Stimulated activated naive CD8-positive, alpha-beta T cell treated with anti-CD3 and anti-CD28 coated beads, Interleukin-15, amount 100 ng/mL, for 72 hours (primary cell): ENCODE results near the gene KTI12.
"Not testable (repeated sequence)": the region's sequence is repeated elsewhere in the genome, so short reads cannot be mapped to it uniquely, and the experiment has no call there.

ENCODE experiments used
- ATAC-seq: fragments of 150-1000 bp; cut with Tn5 transposase; 2 replicates; pipeline ENCODE4 v1.10.0; 2021; ENCODE audit warnings: mild to moderate bottlenecking, moderate library complexity
- DNase-seq, 2 donors: peaks; one replicate each; pipeline ENCODE4 v3.0.0; 2021 to 2022
- H3K27ac Mint-ChIP-seq, 2 donors: one replicate each; pipeline ENCODE4 v1.8.0; 2022; ENCODE audit warnings: mild to moderate bottlenecking in 2 of 2, mixed read lengths in 2 of 2, moderate library complexity in 2 of 2
- H3K27me3 Mint-ChIP-seq: one replicate; pipeline ENCODE4 v1.8.0; 2022; ENCODE audit warnings: mixed read lengths
- H3K4me1 Mint-ChIP-seq: one replicate; pipeline ENCODE4 v1.8.0; 2022; ENCODE audit warnings: mild to moderate bottlenecking, mixed read lengths
- H3K4me3 Mint-ChIP-seq, 2 donors: one replicate each; pipeline ENCODE4 v1.8.0; 2022; ENCODE audit warnings: mild to moderate bottlenecking in 2 of 2, mixed read lengths in 2 of 2, moderate library complexity in 1 of 2
- H3K9me3 Mint-ChIP-seq, 2 donors: one replicate each; pipeline ENCODE4 v1.8.0; 2022; ENCODE audit warnings: mixed read lengths in 2 of 2

The KTI12 gene

DNA sequence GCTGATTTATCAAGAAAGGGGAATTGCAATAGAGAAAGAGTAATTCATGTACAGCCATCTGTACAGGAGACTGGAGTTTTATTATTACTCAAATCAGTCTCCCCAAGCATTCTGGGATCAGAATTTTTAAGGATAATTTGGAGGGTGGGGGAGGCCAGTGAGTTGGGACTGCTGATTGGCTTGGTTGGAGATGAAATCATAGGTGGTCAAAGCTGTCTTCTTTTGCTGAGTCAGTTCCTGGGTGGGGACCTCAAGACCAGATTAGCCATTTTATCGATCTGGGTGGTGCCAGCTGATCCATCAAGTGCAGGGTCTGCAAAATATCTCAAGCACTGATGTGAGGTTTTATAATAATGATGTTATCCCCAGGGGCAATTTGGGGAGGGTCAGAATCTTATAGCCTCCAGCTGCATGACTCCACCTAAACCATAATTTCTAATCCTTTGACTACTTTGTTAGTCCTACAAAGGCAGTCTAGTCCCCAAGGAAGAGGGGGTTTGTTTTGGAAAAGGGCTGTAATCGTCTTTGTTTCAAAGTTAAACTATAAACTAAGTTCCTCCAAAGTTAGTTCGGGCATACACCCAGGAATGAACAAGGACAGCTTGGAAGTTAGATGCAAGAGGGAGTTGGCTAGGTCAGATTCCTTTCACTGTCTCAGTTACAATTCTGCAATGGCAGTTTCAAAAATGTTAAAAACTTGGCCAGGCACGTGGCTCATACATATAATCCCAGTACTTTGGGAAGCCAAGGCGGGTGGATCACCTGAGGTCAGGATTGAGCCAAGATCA lies 26.2 kb downstream of the KTI12 start:
- no peak overlapping the region for H3K4me3 Mint-ChIP-seq
- H3K4me1 Mint-ChIP-seq, result no peaks in the 10 kb centered on the region
- DNase-seq, result no peak
- H3K27me3 Mint-ChIP-seq, result peaks cover 31% of the 10 kb centered on the region
- H3K27ac Mint-ChIP-seq, result no peak overlapping the region
- ATAC-seq, result no peak
- H3K9me3 Mint-ChIP-seq, result no peaks in the 10 kb centered on the region

DNA sequence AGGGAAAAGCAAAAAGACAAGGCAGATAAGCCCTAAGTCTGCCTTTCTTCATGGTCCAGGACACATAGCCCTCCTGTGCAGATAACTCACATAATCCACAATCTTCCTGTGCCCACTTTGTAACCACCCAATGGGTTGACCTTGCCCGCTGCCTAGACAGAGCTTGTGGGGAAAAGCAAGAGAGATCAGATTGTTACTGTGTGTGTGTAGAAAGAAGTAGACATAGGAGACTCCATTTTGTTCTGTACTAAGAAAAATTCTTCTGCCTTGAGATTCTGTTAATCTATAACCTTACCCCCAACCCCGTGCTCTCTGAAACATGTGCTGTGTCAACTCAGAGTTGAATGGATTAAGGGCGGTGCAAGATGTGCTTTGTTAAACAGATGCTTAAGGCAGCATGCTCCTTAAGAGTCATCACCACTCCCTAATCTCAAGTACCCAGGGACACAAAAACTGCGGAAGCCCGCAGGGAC lies 27.5 kb downstream of the KTI12 start:
- H3K4me3 Mint-ChIP-seq, result not testable (repeated sequence)

DNA sequence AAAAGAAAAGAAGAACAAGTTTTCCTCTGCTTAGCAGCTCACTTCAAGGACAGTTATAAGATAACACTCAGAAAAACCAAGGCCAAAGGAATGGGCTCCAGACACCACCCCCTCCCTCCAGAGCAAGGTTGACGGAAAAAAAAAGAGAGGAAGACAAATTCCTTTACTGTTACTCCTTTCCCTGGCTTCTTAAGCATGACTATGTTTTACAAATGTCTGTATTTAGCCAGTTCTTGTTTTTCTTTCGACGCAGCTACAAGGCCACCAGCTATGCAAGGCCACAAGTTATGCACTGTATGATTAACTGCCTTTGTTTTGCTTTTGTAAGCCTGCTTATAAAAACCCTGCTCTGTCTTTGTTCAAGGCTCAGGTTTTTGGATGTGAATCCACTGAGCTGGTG lies 28.1 kb downstream of the KTI12 start:
- H3K4me3 Mint-ChIP-seq, H3K9me3 Mint-ChIP-seq, DNase-seq, H3K4me1 Mint-ChIP-seq, H3K27ac Mint-ChIP-seq, ATAC-seq: not testable (repeated sequence)
- H3K27me3 Mint-ChIP-seq, result peaks cover 31% of the 10 kb centered on the region

More for the DNA sequence above, 27.5 kb downstream of the KTI12 start:
- not testable (repeated sequence) for DNase-seq, H3K4me1 Mint-ChIP-seq, H3K27ac Mint-ChIP-seq, ATAC-seq, H3K9me3 Mint-ChIP-seq
- H3K27me3 Mint-ChIP-seq, result peaks cover 31% of the 10 kb centered on the region

DNA sequence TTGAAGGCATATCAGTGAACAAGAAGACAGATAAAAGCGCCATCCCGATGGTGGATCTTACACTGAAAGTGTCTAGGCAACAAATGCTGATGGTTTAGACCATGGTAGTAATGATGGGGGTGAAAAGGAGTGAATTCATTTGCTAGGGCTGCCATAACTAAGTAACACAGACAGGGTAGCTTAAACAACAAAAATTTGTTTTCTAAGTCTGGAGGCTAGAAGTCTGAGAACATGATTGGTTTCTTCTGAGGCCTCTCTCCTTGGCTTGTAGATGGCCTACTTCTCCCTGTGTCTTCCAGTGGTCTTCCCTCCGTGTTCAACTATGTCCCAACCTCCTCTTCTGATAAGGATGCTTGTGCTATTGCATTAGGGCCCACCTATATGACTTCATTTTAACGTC lies 29.7 kb downstream of the KTI12 start:
- DNase-seq, result no peak
- Mint-ChIP-seq H3K4me1 (no peaks in the 10 kb centered on the region), H3K27ac (no peak overlapping the region), H3K27me3 (peaks cover 31% of the 10 kb centered on the region), H3K9me3 (no peaks in the 10 kb centered on the region), H3K4me3 (no peak overlapping the region)
- ATAC-seq, result no peak

DNA sequence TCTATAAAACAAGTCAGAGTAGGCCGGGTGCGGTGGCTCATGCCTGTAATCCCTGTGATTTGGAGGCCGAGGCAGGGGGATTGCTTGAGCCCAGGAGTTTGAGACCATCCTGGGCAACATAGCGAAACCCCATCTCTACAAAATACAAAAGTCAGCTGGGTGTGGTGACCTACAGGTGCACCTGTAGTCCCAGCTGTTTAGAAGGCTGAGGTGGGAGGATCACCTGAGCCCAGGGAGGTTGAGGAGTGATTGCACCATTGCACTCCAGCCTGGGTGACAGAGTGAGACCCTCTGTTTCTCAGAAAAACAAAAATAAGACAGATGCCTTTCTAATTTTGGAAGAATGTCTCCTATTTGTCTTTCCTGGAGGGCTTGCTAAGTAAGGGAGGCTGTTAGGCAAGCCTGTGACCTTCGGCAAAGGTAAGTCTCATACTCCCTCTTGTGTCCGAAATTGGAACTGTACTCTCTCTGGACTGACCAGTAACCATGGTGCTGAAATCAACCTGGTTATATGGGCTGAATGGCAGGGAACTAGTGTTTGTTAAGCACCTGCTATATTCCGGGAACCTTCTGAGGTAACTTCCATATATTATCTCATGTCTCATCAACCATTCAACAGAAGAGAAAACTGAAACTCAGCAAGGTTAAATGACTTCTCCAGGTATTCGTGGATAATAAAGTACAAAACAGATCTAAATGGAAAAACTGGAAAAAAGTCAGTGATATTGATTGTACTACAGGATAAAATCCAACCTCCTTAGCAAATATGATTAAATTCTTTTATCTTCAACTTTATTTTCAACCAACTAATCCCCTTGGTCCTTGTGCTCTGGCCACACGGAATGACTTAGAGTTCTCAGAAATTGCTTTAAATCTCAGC lies 31.3 kb downstream of the KTI12 start:
- Mint-ChIP-seq H3K27me3 (peaks cover 23% of the 10 kb centered on the region), H3K9me3 (no peaks in the 10 kb centered on the region), H3K27ac (no peak overlapping the region), H3K4me1 (no peaks in the 10 kb centered on the region), H3K4me3 (no peak overlapping the region)
- peak; percentile 48 to 70 for DNase-seq
- peak; percentile 91 for ATAC-seq

DNA sequence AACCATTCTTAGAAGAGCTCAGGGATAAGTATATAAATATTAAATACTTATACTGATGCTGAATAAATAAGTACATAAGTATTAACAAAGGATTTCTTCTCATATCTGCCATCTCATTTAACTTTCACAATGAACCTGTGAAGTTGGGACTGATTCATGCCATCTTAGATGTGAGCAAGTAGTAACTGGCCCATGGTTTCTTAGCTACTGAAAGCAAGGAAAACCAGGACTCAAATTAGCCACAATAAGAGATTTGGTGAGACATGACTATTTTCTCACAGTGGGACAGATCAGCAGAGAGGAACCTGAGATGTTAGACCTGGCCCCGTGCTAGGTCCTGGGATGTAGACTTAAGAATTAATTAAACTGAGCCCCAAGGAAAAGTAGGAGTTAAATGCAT lies 34.9 kb downstream of the KTI12 start:
- ATAC-seq, result no peak
- DNase-seq, result no peak
- no peaks in the 10 kb centered on the region for H3K9me3 Mint-ChIP-seq
- H3K4me3 Mint-ChIP-seq, result no peak overlapping the region
- no peaks in the 10 kb centered on the region for H3K4me1 Mint-ChIP-seq
- H3K27ac Mint-ChIP-seq, result no peak overlapping the region
- peaks cover 5% of the 10 kb centered on the region for H3K27me3 Mint-ChIP-seq

DNA sequence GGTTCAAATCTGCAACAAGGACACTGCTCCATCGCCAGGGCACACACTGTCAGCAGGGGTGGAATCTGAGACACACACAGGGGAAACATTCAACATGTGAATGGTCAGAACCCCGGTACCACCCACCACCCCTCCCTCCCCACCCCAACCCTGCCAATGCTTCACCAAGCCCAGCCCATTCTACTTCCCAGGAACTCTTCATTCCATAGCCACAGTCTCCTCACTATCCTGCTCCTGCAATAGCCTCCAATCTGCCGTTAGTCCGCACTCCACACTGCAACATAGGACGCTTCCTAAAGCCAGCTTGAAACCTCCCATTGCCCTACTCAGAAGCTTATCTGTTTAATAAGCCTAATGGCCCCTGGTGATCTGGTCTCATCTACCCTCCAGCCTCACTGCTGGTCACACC lies 35.6 kb downstream of the KTI12 start:
- Mint-ChIP-seq H3K4me1 (no peaks in the 10 kb centered on the region), H3K9me3 (no peaks in the 10 kb centered on the region), H3K27ac (peak overlapping the region in 1 of 2 donors; percentile 35), H3K4me3 (no peak overlapping the region), H3K27me3 (peaks cover 12% of the 10 kb centered on the region)
- no peak for ATAC-seq
- DNase-seq, result no peak

DNA sequence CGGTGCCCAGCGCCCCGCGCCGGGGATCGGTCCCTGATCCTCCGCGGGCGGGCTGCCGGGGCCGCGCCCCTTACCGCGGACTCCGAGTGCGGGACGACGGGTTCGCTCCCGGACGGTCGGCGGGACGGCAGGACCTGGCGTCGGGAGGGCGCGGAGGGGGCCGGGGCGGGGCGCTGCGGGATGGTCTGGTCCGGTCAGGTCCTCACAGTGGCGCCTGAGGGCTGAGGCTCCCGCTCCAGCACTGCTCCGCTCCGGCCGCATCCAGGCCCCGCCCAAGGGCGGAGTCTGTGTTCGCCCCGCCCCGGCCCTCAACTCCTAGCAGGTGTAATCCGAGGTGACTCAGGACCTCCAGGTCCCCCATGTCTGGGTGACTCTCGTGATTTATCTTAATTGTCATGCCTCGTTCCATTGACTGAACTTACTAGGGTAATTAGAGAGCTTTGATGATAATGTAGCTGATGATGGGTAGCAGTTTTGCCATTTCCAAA lies 43.1 kb downstream of the KTI12 start, which contains the start of gene RAB3B:
RAB3B (minus strand) TSS at position 223 of the 488 bp plus-strand sequence. CDS start 13,583 bp downstream, outside the sequence.
- Mint-ChIP-seq H3K4me1 (peaks cover 10% of the 10 kb centered on the region), H3K27me3 (peaks cover 47% of the 10 kb centered on the region), H3K4me3 (peak within 1 kb of the TSS; percentile 77 to 80), H3K9me3 (no peaks in the 10 kb centered on the region), H3K27ac (no peak within 1 kb of the TSS)
- ATAC-seq (peak; percentile 95), DNase-seq (peak; percentile 77 to 78)

DNA sequence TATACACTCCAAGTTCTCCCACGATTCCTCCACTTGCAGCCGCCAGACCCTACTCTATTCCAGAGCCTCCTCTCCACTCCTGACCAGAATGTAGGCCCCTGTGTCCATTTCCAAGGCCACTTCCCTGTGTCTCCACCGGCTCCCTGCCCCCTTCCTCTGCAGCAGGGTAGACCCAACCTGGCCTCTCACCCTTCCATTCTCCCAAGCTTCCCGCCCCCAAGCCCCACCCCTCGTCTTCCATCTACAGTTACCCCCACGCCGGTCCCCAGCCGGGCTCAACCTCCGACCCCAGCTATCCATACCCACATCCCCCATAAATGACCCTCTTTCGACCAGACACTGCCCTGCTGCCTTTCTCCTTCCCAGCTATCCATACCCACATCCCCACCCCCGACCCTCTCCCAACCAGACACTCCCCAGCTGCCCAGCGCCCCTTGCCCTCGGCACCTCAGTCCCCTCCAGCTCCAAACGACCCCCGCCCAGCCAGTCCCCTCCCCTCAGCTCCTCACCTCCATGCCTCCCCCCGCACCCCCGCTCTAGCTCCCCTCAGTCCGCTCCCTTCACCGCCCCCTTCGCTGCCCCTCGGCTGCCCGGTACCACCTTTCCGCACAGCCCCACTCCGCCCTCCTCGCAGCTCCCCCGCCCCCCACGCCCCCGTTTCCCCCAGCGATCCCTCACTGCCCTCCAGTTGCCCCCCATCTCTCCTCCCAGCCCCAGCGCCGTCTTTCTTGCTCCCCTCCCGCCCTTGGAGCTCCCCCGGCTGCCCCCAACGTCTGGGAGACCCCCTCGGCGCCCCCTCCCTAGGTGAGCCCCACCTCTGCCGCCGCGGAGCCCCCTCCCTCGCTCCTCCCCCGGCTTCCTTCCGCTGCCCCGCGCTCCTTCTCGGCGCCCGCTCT lies 43.8 kb downstream of the KTI12 start:
- Mint-ChIP-seq H3K27ac (no peak overlapping the region), H3K4me1 (peaks cover 10% of the 10 kb centered on the region), H3K9me3 (no peaks in the 10 kb centered on the region), H3K27me3 (peaks cover 47% of the 10 kb centered on the region), H3K4me3 (peak overlapping the region; percentile 64 to 70)
- no peak for ATAC-seq
- DNase-seq, result no peak

DNA sequence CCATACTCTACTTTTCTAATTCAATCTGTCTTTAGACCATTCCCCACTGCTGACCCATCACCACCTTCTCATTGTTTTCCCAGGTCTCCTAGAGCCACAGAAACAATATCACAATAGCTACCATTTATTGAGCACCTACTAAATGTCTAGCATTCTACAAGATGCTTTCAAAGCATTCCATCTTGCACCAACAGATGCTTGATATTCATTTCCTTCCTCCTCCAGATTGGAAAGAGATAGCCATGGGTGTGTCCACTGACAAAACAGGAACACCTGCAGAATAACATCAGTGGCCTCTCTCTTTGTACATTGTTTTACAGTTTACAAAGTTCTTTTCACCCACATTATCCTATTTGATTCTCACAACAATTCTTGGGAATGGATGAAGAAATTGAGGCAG lies 45.4 kb downstream of the KTI12 start:
- DNase-seq (no peak), ATAC-seq (no peak)
- H3K27me3 Mint-ChIP-seq, result peaks cover 37% of the 10 kb centered on the region
- peaks cover 10% of the 10 kb centered on the region for H3K4me1 Mint-ChIP-seq
- no peak overlapping the region for H3K4me3 Mint-ChIP-seq
- no peak overlapping the region for H3K27ac Mint-ChIP-seq
- H3K9me3 Mint-ChIP-seq, result no peaks in the 10 kb centered on the region

DNA sequence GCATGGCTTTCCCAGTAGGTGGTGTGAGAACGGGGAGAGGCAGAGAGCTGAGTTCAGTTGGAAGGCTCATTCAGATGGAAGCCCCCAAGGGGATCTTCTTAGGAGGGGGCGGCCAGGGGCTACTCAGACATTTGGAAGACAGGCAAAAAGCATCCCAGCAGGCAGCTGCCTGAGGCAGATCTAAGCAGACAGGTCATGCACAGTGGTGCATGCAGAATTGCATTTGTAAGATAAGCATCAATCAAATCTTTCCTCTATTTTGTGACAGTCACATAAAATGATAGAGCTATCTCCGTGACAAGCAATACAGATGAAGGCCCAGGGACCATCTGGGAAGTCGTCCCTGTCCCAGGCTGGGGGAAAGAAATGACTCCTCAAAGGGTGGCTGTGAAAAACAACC lies 46.9 kb downstream of the KTI12 start:
- Mint-ChIP-seq H3K4me1 (peaks cover 10% of the 10 kb centered on the region), H3K4me3 (no peak overlapping the region), H3K9me3 (no peaks in the 10 kb centered on the region), H3K27me3 (peaks cover 22% of the 10 kb centered on the region), H3K27ac (peak overlapping the region in 1 of 2 donors; percentile 56)
- DNase-seq (no peak), ATAC-seq (no peak)

DNA sequence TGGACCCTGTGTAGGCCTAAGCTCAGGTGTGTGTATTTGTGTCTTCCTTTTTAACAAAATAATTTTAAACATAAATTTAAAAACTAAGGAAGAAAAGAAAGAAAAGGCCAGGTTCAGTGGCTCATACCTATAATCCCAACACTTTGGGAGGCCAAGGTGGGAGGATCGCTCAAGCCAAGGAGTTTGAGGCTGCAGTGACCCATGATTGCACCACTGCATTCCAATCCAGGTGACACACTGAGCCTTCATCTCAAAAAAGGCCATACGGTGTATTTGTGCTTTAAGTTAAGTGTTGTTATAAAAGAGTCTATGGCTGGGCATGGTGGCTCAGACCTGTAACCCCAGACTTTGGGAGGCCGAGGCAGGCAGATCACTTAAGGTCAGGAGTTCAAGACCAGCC lies 51.4 kb downstream of the KTI12 start:
- no peaks in the 10 kb centered on the region for H3K9me3 Mint-ChIP-seq
- ATAC-seq (no peak), DNase-seq (no peak)
- H3K27ac Mint-ChIP-seq, result no peak overlapping the region
- no peak overlapping the region for H3K4me3 Mint-ChIP-seq
- H3K4me1 Mint-ChIP-seq, result no peaks in the 10 kb centered on the region
- H3K27me3 Mint-ChIP-seq, result no peaks in the 10 kb centered on the region
